GM23248 (cell line): ENCODE measurements around the gene LYPD6B.

ENCODE experiments used
- EZH2 ChIP-seq: fragments of 200-600 bp; sonication (generic); IDR thresholded peaks from 2 replicates; pipeline ENCODE4 v1.6.1; 2018; ENCODE audit warnings: antibody characterized with exemption, mild to moderate bottlenecking; ENCODE audit not compliant: insufficient read depth, poor library complexity, severe bottlenecking
- EZH2phosphoT487 ChIP-seq: fragments of 200-600 bp; sonication (generic); IDR thresholded peaks from 2 replicates; pipeline ENCODE4 v1.6.1; 2018; ENCODE audit warnings: antibody characterized with exemption, moderate library complexity, mild to moderate bottlenecking, low read depth; ENCODE audit not compliant: insufficient read depth

GRCh38 chr2:149056541-149057255, 18.2 kb downstream of the LYPD6B start:
- TF ChIP-seq EZH2phosphoT487 (no peak), EZH2 (no peak)
